GM19324 (cell line): ENCODE data around the gene RIMS3.
"Not testable (repeated sequence)": the region's sequence is repeated elsewhere in the genome, so short reads cannot be mapped to it uniquely, and the experiment has no call there.

Source experiments
- ATAC-seq: cut with Tn5 transposase; IDR thresholded peaks from one replicate; pipeline ENCODE4 v1.9.1; 2021; ENCODE audit warnings: mild to moderate bottlenecking, moderate library complexity; ENCODE audit not compliant: unreplicated experiment, low FRiP score

RIMS3 gene

GRCh38 chr1:40635763-40636500, 29.6 kb downstream of the RIMS3 start:
- no peak for ATAC-seq

- ATAC-seq: no peak
These were observed 30.4 kb downstream of the RIMS3 start for GRCh38 chr1:40634901-40635655.

DNA sequence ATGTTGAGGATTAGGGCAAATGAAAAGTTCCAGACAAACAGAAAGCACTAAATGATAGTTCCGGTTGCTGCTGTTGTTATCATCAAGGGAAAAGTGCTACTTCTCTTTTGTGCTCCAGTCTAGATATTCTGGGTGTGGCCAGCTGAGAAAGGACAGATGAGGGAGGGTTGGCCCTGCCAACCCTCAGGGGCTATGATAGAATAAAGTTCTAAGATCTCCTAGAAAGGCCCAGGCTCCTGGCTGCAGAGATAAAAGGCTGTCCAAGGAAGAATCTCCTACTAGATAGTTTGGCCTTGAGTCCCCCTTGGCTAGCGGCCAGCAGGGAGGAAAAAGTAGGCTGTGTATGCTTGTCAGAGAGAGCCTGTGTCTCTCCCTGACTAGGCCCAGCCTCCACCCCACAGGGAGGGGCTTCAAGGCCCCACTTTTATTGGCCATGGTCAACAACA, 31.5 kb downstream of the RIMS3 start:
- no peak for ATAC-seq

DNA sequence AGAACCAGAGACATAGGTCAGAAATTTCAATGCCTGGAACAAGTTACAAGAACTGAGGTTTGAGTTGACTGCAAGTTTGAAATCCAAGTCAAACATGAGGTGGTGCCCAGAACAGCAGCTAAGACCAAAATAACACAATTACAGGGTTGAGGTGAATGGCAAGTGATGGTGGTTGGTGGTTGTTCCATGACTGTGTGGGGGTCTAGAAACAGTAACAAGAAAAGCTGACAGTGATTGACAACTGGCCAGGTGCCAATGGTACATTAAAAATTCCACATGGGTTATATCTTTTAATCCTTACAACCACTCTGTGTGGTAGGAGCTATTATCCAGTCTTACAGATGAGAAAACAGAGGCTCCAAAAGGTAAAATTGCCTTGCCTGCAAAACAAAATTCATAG, 32.0 kb downstream of the RIMS3 start:
- no peak for ATAC-seq

GRCh38 chr1:40630488-40631223, 34.8 kb downstream of the RIMS3 start:
- ATAC-seq: no peak

GRCh38 chr1:40629546-40629945, 35.9 kb downstream of the RIMS3 start:
- ATAC-seq: not testable (repeated sequence)

DNA sequence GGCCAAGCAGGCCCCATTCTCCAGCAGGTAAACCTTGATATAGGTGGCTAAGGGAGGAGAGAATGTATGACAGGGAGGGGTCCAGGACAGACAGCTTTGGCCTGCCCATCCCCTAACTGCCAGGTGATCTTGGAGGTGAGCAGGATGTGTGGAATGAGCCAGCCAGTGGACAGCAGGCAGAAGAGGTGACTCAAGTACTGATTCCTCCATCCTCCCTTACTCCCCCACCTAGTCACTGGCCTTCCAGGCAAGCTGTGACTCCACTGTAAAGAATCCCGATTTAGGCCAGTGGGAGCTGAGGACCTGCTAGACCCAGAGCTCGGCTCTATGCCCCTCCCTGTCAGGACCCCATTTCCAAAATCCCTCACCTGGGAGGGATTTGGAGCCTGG, 36.6 kb downstream of the RIMS3 start:
- no peak for ATAC-seq

DNA sequence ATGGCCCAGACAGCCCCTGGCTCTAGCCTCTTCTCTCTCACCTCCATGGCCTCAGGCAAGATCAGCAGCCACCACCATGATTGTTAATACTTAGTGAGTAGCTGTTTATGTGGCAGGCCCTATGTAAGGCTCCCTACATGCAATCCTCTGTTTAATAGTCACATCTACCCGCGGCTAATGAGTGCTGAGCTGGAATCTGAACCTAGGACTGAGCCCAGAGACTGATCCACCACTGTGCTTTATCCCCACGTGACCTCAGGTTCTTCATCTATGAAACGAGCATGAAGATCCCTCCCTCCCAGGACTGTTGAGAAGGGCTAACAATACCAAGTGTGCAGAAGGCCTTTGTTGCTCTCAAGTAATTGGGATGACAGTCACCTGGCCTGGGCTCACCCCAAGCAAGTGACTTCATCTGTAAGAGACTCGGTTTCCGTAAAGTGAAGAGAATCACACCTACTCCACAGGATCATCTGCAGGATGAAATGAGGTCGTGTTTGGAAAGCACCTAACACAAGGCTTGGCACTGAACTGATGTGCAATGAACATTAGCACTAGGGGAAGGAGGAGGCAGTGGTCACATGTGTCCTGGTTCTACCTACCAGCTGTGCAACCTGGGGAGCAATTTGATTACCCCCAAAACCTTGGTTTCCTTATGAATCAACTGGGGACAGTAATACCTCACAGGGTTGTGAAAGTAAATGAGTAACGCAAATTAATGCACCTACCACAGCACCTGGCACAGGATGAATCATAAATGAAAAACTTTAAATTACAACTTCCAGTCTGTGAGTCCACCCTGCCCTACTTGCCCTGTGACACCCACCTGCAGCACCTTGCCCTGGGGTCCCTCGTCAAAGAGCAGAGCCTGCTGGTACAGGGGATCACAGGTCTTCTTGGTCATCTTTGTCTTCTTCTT, 37.2 kb downstream of the RIMS3 start:
- ATAC-seq: peak; percentile 54

GRCh38 chr1:40626383-40626770, 39.1 kb downstream of the RIMS3 start:
- ATAC-seq: no peak

DNA sequence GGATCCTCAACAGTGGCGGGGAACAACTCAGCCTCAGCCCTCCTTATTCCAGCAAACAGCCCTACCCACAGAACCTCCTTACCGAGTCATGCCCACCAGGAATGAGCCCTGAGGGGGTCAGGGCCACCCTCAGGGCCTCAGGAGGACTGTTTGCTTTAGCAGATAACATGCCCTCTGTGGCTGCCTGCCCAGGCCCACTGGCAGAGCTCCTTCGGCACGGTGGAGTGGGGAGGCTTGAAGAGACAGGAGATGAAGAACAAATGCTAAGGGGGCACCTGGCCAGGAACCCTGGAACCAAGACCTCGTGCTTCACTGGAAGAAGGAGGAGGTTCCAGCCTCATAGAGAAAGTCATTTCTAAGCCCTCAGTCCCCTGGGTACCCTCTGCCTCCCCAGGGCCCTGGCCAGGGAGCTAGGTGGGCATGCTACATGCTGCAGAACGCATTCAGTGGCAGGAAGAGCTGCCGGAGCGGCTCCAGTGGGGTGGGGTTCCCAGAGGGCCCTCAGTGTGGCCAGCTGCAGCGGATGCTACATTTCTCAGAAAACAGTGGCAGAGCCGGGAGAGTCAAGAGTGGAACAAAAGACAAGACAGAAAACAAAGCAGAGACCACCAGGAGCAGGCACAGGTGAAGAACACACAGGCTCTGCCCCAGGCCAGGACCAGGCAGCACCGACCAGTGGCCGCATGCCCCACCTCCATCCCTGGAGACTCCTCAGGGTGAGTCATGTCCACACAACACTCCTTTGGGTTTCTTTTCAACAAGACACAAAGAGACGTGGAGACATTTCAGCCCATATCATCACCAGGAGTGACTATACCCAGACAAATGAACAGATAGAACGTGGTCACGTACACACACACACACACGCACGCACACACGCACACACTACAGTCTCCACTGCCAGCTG, 39.8 kb downstream of the RIMS3 start:
- ATAC-seq: no peak

- ATAC-seq: no peak
These were observed 40.4 kb downstream of the RIMS3 start for GRCh38 chr1:40625076-40625475.

- ATAC-seq: no peak
These were observed 42.4 kb downstream of the RIMS3 start for GRCh38 chr1:40622936-40623629.

- no peak for ATAC-seq
These were observed 43.5 kb downstream of the RIMS3 start for GRCh38 chr1:40621821-40622450.

DNA sequence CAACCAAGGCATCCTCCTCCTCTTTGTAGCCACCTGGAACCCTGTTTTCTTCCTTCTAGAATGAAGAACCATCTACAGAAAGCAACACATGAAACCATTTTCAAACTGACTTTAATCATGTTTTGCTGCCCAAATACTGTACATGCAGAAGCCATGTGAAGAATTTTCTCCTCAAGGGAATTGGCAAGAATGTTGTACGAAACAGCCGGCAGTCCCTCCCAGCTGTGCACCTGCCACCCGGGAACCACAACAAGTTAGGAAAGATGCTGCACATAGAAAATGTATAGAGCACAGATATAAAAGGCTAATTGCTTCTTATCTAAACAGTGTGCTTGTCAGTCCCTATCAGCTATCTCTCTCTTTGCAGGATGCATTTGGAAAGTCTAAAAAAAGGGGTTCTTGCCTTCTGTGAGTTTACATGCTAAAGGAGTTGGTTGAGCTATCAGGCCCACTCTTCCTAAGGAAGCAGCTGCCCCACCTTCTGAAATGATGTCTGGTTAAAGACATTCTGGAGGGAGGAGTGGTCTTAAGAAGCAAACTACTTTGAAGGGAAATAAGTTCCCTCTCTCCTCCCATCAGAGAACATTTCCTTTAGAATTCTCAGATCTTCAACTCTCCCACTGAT, 44.8 kb downstream of the RIMS3 start:
- no peak for ATAC-seq

DNA sequence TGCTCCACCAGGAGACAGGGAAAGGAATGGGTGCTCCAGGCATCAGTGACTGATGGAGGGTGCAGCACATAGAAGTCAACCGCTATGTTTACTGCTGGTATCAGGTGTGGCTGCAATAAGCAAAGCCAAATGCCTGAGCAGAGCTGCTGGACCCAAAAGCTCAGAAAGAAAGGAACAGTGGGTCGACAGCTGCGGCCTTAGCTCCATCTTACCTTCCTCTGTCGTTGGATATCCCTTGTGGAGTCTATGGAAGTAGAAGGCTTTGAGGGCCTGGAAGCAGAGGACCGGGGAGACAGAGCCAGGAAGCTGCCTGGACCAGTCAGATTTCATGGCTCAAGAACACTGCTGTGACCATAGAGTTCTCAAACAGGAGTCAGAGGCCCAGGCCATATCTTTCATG, 45.3 kb downstream of the RIMS3 start:
- no peak for ATAC-seq

DNA sequence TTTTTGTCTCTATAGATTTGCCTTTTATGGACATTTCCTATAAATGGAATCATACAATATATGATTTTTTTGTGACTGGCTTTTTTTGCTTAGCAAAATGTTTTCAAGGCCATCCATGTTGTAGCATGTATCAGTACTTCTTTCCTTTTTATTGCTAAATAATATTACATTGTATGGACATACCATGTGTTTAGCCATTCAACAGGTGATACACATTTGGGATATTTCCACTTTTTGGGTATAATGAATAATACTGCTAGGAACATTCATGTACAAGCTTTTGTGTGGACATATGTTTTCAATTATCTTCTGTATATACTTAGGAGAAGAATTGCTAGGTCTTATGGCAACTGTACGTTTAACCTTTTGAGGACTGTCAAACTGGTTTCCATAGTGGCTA, 47.4 kb downstream of the RIMS3 start:
- no peak for ATAC-seq

GRCh38 chr1:40612345-40612831, 53.1 kb downstream of the RIMS3 start:
- ATAC-seq: no peak

GRCh38 chr1:40610156-40610555, 55.3 kb downstream of the RIMS3 start:
- ATAC-seq: no peak
